RWPE2 (cell line): ENCODE data around the gene HCST.

Source experiments
- ATAC-seq: fragments of 200-7000 bp; cut with Tn5 transposase; 3 replicates; pipeline ENCODE4 v1.9.1; 2021; ENCODE audit warnings: low read depth
- DNase-seq: peaks from one replicate; pipeline ENCODE4 v3.0.0-alpha.2; 2020; ENCODE audit warnings: low spot score
- H3K27ac ChIP-seq: fragments of 450-650 bp; 2 replicates; pipeline ENCODE4 v1.5.1; 2017; ENCODE audit warnings: mild to moderate bottlenecking; ENCODE audit not compliant: poor library complexity, severe bottlenecking
- H3K27me3 ChIP-seq: fragments of 250-450 bp; sonication (Bioruptor Pico); 2 replicates; pipeline ENCODE4 v1.5.1; 2021; ENCODE audit warnings: mild to moderate bottlenecking, moderate library complexity; ENCODE audit not compliant: insufficient read depth, poor library complexity, severe bottlenecking
- H3K36me3 ChIP-seq: fragments of 250-450 bp; sonication (Bioruptor Pico); 2 replicates; pipeline ENCODE4 v1.5.1; 2020; ENCODE audit warnings: low read depth, mild to moderate bottlenecking, moderate library complexity
- H3K4me1 ChIP-seq: fragments of 250-450 bp; sonication (Bioruptor Pico); 2 replicates; pipeline ENCODE4 v1.5.1; 2021; ENCODE audit warnings: mild to moderate bottlenecking, moderate library complexity; ENCODE audit not compliant: insufficient read depth, poor library complexity, severe bottlenecking
- H3K4me3 ChIP-seq: fragments of 250-450 bp; sonication (Bioruptor Pico); 2 replicates; pipeline ENCODE4 v1.5.1; 2021; ENCODE audit warnings: mild to moderate bottlenecking, moderate library complexity; ENCODE audit not compliant: severe bottlenecking
- H3K9me3 ChIP-seq: fragments of 250-450 bp; sonication (Bioruptor Pico); 2 replicates; pipeline ENCODE4 v1.5.1; 2021; ENCODE audit warnings: mild to moderate bottlenecking, moderate library complexity; ENCODE audit not compliant: severe bottlenecking
- TF ChIP-seq, protein P1 (sequence below): fragments of 450-650 bp; IDR thresholded peaks from one replicate; pipeline ENCODE4 v1.5.1; 2017; ENCODE audit warnings: mild to moderate bottlenecking, moderate library complexity; ENCODE audit not compliant: poor library complexity, severe bottlenecking

The HCST gene

DNA sequence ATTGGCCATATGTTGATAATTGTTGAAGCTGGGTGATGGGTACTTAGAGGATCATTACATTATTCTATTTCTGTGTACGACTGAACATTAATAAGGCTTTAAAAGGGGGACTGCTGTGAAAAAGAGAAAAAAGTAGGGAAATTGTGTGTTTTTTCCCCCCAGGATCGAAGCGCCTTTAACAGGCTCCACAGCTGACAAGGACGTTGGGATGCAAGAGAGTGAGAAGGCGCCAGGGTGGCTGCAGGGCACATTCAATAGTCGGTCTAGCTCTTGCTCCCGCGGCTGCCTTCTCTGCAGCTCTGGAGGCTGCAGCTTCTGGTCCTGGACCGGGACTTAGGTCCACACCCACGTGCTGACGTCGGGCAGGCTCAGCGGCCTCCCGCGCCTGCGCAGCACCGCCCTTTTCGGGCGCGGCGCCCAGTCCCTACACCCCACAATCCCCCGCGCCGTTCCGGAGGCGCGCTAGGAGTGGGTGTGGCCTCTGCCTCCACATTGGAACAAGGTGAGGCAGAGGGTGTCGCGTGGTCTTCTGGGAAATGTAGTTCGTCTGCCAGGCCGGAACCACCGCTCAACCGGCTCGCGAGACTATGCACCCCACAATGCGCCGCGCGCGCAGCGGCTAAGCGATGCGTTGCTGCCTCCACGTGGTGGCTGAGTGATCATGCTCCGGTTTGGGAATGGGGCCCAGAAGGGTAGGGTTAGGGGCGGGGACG is 29.0 kb downstream of the HCST start:
- H3K27ac ChIP-seq = no peak overlapping the region
- TF ChIP-seq, protein P1, sequence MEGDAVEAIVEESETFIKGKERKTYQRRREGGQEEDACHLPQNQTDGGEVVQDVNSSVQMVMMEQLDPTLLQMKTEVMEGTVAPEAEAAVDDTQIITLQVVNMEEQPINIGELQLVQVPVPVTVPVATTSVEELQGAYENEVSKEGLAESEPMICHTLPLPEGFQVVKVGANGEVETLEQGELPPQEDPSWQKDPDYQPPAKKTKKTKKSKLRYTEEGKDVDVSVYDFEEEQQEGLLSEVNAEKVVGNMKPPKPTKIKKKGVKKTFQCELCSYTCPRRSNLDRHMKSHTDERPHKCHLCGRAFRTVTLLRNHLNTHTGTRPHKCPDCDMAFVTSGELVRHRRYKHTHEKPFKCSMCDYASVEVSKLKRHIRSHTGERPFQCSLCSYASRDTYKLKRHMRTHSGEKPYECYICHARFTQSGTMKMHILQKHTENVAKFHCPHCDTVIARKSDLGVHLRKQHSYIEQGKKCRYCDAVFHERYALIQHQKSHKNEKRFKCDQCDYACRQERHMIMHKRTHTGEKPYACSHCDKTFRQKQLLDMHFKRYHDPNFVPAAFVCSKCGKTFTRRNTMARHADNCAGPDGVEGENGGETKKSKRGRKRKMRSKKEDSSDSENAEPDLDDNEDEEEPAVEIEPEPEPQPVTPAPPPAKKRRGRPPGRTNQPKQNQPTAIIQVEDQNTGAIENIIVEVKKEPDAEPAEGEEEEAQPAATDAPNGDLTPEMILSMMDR = peak; percentile 95

GRCh38 chr19:35931874-35932202 is 29.5 kb downstream of the HCST start:
- ATAC-seq (peak; percentile 1; the same call in 2 of the 3 replicates), DNase-seq (no peak)
- H3K4me1 ChIP-seq = peaks cover 4% of the 10 kb centered on the region
- H3K27me3 ChIP-seq = no peaks in the 10 kb centered on the region
- TF ChIP-seq, protein P1 = peak; percentile 67
- no peaks in the 10 kb centered on the region for H3K9me3 ChIP-seq
- H3K27ac ChIP-seq = no peak overlapping the region
- H3K4me3 ChIP-seq = no peak overlapping the region
- no peaks in the 10 kb centered on the region for H3K36me3 ChIP-seq

More for the DNA sequence above, 29.0 kb downstream of the HCST start:
- Histone ChIP-seq H3K36me3 (no peaks in the 10 kb centered on the region), H3K4me3 (peak overlapping the region; percentile 14), H3K27me3 (no peaks in the 10 kb centered on the region), H3K9me3 (no peaks in the 10 kb centered on the region), H3K4me1 (peaks cover 4% of the 10 kb centered on the region)
- peak; percentile 99 for DNase-seq
- ATAC-seq = peak; percentile 96

GRCh38 chr19:35932291-35932936 is 30.1 kb downstream of the HCST start:
- Histone ChIP-seq H3K27ac (no peak overlapping the region), H3K9me3 (no peaks in the 10 kb centered on the region), H3K4me1 (peaks cover 4% of the 10 kb centered on the region), H3K4me3 (no peak overlapping the region), H3K36me3 (no peaks in the 10 kb centered on the region), H3K27me3 (no peaks in the 10 kb centered on the region)
- TF ChIP-seq, protein P1 = no peak
- no peak for DNase-seq
- ATAC-seq = no peak

- H3K4me3 ChIP-seq = peak within 1 kb of the TSS; percentile 57
- ATAC-seq (peak; percentile 47), DNase-seq (no peak)
- TF ChIP-seq, protein P1 = no peak
- no peaks in the 10 kb centered on the region for H3K27me3 ChIP-seq
- H3K27ac ChIP-seq = peak within 1 kb of the TSS; percentile 8
- no peaks in the 10 kb centered on the region for H3K4me1 ChIP-seq
- no peaks in the 10 kb centered on the region for H3K36me3 ChIP-seq
- no peaks in the 10 kb centered on the region for H3K9me3 ChIP-seq
These were observed 33.8 kb downstream of the HCST start, which contains the start of gene LRFN3 for GRCh38 chr19:35935911-35936737. TSS of gene LRFN3 (plus strand) at chr19:35936374. CDS start at chr19:35939426, 3,052 bp downstream.
